HCT116 (cell line): ENCODE measurements around the gene PTX4. TPM values are rescaled to one million over a fixed set of nuclear protein-coding genes. Genes with fewer than 3 reads are reported as not detected.

Source experiments
- ATAC-seq: fragments of 200-7000 bp; cut with Tn5 transposase; 2 replicates; pipeline ENCODE4 v1.9.1; 2020; ENCODE audit warnings: mild to moderate bottlenecking, moderate library complexity
- BruUV-seq: library from RNA; stranded (reverse); fragments of 400-500 nt; replicated peaks from 2 replicates; lab custom pipeline; 2021; lab: Mats Ljungman, UMichigan
- CTCF ChIA-PET: fragments of 300-600 bp; sonication (Branson Sonifier 250); formaldehyde crosslinking; loops from one replicate; lab custom pipeline; 2021; ENCODE audit warnings: antibody characterized with exemption; lab: Charles Lee
- POLR2A ChIA-PET: fragments of 300-600, 350-600 bp; sonication (Branson Sonifier 250); formaldehyde crosslinking; loops from one replicate; lab custom pipeline; 2021; ENCODE audit warnings: antibody characterized with exemption; lab: Charles Lee
- RAD21 ChIA-PET, 2 experiments: fragments of 300-600 bp; sonication (Branson Sonifier 250); formaldehyde crosslinking; loops; one replicate each; lab custom pipeline; 2023; ENCODE audit warnings: low total read pairs in 2 of 2; ENCODE audit not compliant: uncharacterized antibody in 2 of 2, unreplicated experiment in 2 of 2, low non-redundant PET in 1 of 2; lab: Charles Lee
- DNase-seq: peaks from one replicate; pipeline ENCODE4 v3.0.0-alpha.2; 2010; ENCODE audit warnings: low read depth, low spot score
- H2AFZ ChIP-seq: fragments of 200-600 bp; shearing (Covaris generic), sonication (generic); 2 replicates; pipeline ENCODE4 v1.6.1; 2017; ENCODE audit warnings: low read depth, mixed run types, mixed read lengths, antibody characterized with exemption, low read length; ENCODE audit not compliant: poor library complexity, severe bottlenecking
- H3K27ac ChIP-seq: 2 replicates; pipeline ENCODE4 v1.5.1; 2012; ENCODE audit warnings: low read depth, low read length
- H3K27me3 ChIP-seq: fragments of 200-600 bp; sonication (generic); 2 replicates; pipeline ENCODE4 v1.6.1; 2016; ENCODE audit warnings: mixed run types, low read length, mixed read lengths; ENCODE audit not compliant: insufficient read depth
- H3K36me3 ChIP-seq, 2 experiments: fragments of 200-500 bp in 1 of 2; fragments of 200-600 bp in 1 of 2; sonication (Bioruptor generic) in 1 of 2; sonication (generic) in 1 of 2; 2 replicates each; pipeline versions ENCODE4 v1.5.1 to v1.6.1; 2014 to 2016; ENCODE audit warnings: low read length in 2 of 2, inconsistent platforms in 1 of 2, mixed read lengths in 1 of 2, mixed run types in 1 of 2; ENCODE audit not compliant: insufficient read depth in 2 of 2, control insufficient read depth in 1 of 2
- H3K4me1 ChIP-seq, 2 experiments: fragments of 200-600 bp in 1 of 2; sonication (generic) in 1 of 2; 2 replicates each; pipeline versions ENCODE4 v1.5.1 to v1.6.1; 2012 to 2017; ENCODE audit warnings: low read length in 2 of 2, inconsistent platforms in 1 of 2, mild to moderate bottlenecking in 1 of 2, mixed read lengths in 1 of 2, mixed run types in 1 of 2, moderate library complexity in 1 of 2; ENCODE audit not compliant: insufficient read depth in 2 of 2, control insufficient read depth in 1 of 2
- H3K4me2 ChIP-seq: fragments of 200-600 bp; sonication (generic); 2 replicates; pipeline ENCODE4 v1.6.1; 2017; ENCODE audit warnings: mixed run types, low read length, mixed read lengths
- H3K4me3 ChIP-seq, 2 experiments: fragments of 200-600 bp in 1 of 2; sonication (generic) in 1 of 2; replicated peaks in 1 of 2; 2 replicates each; pipeline ENCODE4 v1.5.1; 2011 to 2016; ENCODE audit warnings: low read length in 2 of 2, control low read depth in 1 of 2, low read depth in 1 of 2, mild to moderate bottlenecking in 1 of 2, mixed read lengths in 1 of 2, mixed run types in 1 of 2
- H3K79me2 ChIP-seq: fragments of 200-600 bp; sonication (generic); 2 replicates; pipeline ENCODE4 v1.6.1; 2017; ENCODE audit warnings: mild to moderate bottlenecking, mixed run types, low read length, moderate library complexity, mixed read lengths; ENCODE audit not compliant: insufficient read depth
- H3K9ac ChIP-seq: fragments of 200-600 bp; sonication (generic); 2 replicates; pipeline ENCODE4 v1.6.1; 2016; ENCODE audit warnings: low read length, mixed read lengths
- H3K9me2 ChIP-seq: fragments of 200-600 bp; sonication (generic), shearing (Covaris generic); 2 replicates; pipeline ENCODE4 v1.6.1; 2017; ENCODE audit warnings: mixed run types, mild to moderate bottlenecking, moderate library complexity; ENCODE audit not compliant: insufficient read depth
- H3K9me3 ChIP-seq, 2 experiments: fragments of 200-500 bp in 1 of 2; fragments of 200-600 bp in 1 of 2; sonication (Bioruptor generic) in 1 of 2; sonication (generic) in 1 of 2; 2 replicates each; pipeline ENCODE4 v1.6.1; 2014 to 2017; ENCODE audit warnings: low read length in 2 of 2, mixed read lengths in 2 of 2, inconsistent platforms in 1 of 2, low read depth in 1 of 2, mild to moderate bottlenecking in 1 of 2, mixed run types in 1 of 2, moderate library complexity in 1 of 2; ENCODE audit not compliant: control insufficient read depth in 1 of 2, insufficient read depth in 1 of 2
- H4K20me1 ChIP-seq: fragments of 200-600 bp; sonication (generic), shearing (Covaris generic); 2 replicates; pipeline ENCODE4 v1.6.1; 2017; ENCODE audit warnings: mixed run types, mild to moderate bottlenecking, moderate library complexity; ENCODE audit not compliant: insufficient read depth
- CBX3 ChIP-seq: IDR thresholded peaks from 2 replicates; pipeline ENCODE4 v1.6.1; 2012; ENCODE audit warnings: low read depth
- CEBPB ChIP-seq: IDR thresholded peaks from 2 replicates; pipeline ENCODE4 v1.6.1; 2012; ENCODE audit warnings: low read depth
- ELF1 ChIP-seq: IDR thresholded peaks from 2 replicates; pipeline ENCODE4 v1.6.1; 2012; ENCODE audit warnings: low read depth, borderline replicate concordance
- EZH2 ChIP-seq: fragments of 200-600 bp; sonication (generic); IDR thresholded peaks from 2 replicates; pipeline ENCODE4 v1.6.1; 2017; ENCODE audit warnings: antibody characterized with exemption, mixed run types
- EZH2phosphoT487 ChIP-seq: fragments of 200-600 bp; IDR thresholded peaks from 2 replicates; pipeline ENCODE4 v1.6.1; 2018; ENCODE audit warnings: antibody characterized with exemption, borderline replicate concordance
- FOSL1 ChIP-seq: IDR thresholded peaks from 2 replicates; pipeline ENCODE4 v1.6.1; 2012; ENCODE audit warnings: low read depth
- JUND ChIP-seq: IDR thresholded peaks from 2 replicates; pipeline ENCODE4 v1.6.1; 2012
- POLR2A ChIP-seq: IDR thresholded peaks from 2 replicates; pipeline ENCODE4 v1.7.0; 2011; ENCODE audit warnings: borderline replicate concordance; ENCODE audit not compliant: insufficient read depth, insufficient read length; ENCODE audit errors: extremely low read depth
- POLR2AphosphoS5 ChIP-seq: IDR thresholded peaks from 2 replicates; pipeline ENCODE4 v1.6.1; 2011; ENCODE audit warnings: mild to moderate bottlenecking, low read depth, low read length, moderate library complexity
- RAD21 ChIP-seq: IDR thresholded peaks from 2 replicates; pipeline ENCODE4 v1.6.1; 2012; ENCODE audit warnings: low read depth, mild to moderate bottlenecking
- SIN3A ChIP-seq: IDR thresholded peaks from 2 replicates; pipeline ENCODE4 v1.6.1; 2012; ENCODE audit warnings: low read depth
- SP1 ChIP-seq: IDR thresholded peaks from 2 replicates; pipeline ENCODE4 v1.6.1; 2012; ENCODE audit warnings: low read depth
- TCF7L2 ChIP-seq: IDR thresholded peaks from 2 replicates; pipeline ENCODE4 v1.7.0; 2011; ENCODE audit warnings: borderline replicate concordance, inconsistent platforms; ENCODE audit not compliant: insufficient read depth, insufficient read length; ENCODE audit errors: extremely low read depth
- YY1 ChIP-seq: IDR thresholded peaks from 2 replicates; pipeline ENCODE4 v1.6.1; 2011; ENCODE audit warnings: low read length, low read depth, moderate library complexity, mild to moderate bottlenecking; ENCODE audit not compliant: insufficient replicate concordance; ENCODE audit errors: extremely low read depth
- intact Hi-C: fragments of 100-400 bp; cut with micrococcal nuclease; formaldehyde crosslinking; loops from 2 replicates; pipeline ENCODE4 v1.10.0; 2022
- total RNA-seq: library from RNA; stranded (reverse); gene quantifications from one replicate; pipeline ENCODE4 v1.2.1, GENCODE V29; 2021; ENCODE audit not compliant: unreplicated experiment
- TF ChIP-seq, protein P1 (sequence below): IDR thresholded peaks from 2 replicates; pipeline ENCODE4 v1.6.1; 2012
- TF ChIP-seq, protein P2 (sequence below): IDR thresholded peaks from 2 replicates; pipeline ENCODE4 v1.6.1; 2012; ENCODE audit warnings: low read depth

The PTX4 gene
- total RNA-seq, 1 experiment from 2014 or later, result not detected

DNA sequence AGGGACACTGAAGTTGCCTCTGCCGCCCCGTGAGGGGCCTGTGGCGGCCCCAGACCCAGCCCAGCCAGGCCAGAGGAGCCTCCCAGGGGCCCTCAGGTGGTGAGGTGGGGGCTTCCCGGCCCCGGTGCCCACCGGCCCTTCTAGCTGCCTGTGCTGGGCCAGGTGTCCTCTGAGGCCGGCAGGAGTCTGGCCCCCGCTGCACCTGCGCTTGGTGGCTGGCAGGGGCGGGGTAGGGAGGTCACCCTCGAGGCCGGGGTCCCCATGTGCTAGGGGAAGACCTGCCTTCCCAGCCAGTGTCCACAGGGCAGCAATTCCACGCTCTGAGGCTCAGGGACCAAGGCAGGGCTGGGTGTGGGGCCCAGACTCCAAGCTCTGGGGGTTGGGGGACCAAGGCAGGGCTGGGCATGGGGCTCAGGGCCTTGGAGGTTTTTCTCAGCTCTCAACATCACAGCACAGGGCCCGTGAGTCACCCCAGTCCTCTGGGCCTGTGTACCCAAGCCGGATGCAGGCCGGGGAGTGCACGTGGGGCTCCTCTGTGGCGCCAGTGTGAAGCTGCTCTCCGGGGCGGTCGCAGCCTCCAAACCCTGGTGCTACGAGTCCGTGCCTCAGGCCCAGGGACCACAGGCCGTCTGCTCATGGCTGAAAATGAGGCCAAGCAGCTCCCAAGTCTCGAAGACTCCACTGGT, 43.1 kb downstream of the PTX4 start:
- no TSS peak for BruUV-seq
- CTCF ChIA-PET, result no interaction called here
- H3K4me3 ChIP-seq, result no peak overlapping the region
- H3K9ac ChIP-seq, result no peak overlapping the region
- intact Hi-C loops, result no loop called here
- ATAC-seq, result no peak
- no peaks in the 10 kb centered on the region; a peak in 1 of 4 replicates for H3K36me3 ChIP-seq
- RAD21 ChIA-PET, result no interaction called here
- H3K9me2 ChIP-seq, result no peaks in the 10 kb centered on the region
- TF ChIP-seq CBX3 (no peak), FOSL1 (no peak), YY1 (no peak), EZH2 (no peak), POLR2A (no peak), JUND (no peak), EZH2phosphoT487 (no peak), SP1 (no peak), CEBPB (no peak), TCF7L2 (no peak), SIN3A (no peak), ELF1 (no peak), POLR2AphosphoS5 (no peak), RAD21 (no peak)
- TF ChIP-seq, protein P1, sequence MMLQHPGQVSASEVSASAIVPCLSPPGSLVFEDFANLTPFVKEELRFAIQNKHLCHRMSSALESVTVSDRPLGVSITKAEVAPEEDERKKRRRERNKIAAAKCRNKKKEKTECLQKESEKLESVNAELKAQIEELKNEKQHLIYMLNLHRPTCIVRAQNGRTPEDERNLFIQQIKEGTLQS, result no peak
- TF ChIP-seq, protein P2, sequence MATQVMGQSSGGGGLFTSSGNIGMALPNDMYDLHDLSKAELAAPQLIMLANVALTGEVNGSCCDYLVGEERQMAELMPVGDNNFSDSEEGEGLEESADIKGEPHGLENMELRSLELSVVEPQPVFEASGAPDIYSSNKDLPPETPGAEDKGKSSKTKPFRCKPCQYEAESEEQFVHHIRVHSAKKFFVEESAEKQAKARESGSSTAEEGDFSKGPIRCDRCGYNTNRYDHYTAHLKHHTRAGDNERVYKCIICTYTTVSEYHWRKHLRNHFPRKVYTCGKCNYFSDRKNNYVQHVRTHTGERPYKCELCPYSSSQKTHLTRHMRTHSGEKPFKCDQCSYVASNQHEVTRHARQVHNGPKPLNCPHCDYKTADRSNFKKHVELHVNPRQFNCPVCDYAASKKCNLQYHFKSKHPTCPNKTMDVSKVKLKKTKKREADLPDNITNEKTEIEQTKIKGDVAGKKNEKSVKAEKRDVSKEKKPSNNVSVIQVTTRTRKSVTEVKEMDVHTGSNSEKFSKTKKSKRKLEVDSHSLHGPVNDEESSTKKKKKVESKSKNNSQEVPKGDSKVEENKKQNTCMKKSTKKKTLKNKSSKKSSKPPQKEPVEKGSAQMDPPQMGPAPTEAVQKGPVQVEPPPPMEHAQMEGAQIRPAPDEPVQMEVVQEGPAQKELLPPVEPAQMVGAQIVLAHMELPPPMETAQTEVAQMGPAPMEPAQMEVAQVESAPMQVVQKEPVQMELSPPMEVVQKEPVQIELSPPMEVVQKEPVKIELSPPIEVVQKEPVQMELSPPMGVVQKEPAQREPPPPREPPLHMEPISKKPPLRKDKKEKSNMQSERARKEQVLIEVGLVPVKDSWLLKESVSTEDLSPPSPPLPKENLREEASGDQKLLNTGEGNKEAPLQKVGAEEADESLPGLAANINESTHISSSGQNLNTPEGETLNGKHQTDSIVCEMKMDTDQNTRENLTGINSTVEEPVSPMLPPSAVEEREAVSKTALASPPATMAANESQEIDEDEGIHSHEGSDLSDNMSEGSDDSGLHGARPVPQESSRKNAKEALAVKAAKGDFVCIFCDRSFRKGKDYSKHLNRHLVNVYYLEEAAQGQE, result no peak
- TF ChIP-seq, all 23 proteins: peak for 0
- Histone ChIP-seq H3K27ac (no peak overlapping the region), H3K9me3 (no peaks in the 10 kb centered on the region), H3K27me3 (no peaks in the 10 kb centered on the region), H3K4me2 (no peak overlapping the region), H3K4me1 (no peaks in the 10 kb centered on the region), H3K79me2 (no peaks in the 10 kb centered on the region), H4K20me1 (no peaks in the 10 kb centered on the region), H2AFZ (no peak overlapping the region)
- POLR2A ChIA-PET, result no interaction called here
- no peak for DNase-seq
